Esophagus squamous epithelium (tissue), 5 donors: ENCODE results near the gene KAZN. TPM values are rescaled to one million over a fixed set of nuclear protein-coding genes. Genes with fewer than 3 reads are reported as not detected.

Source experiments
- DNase-seq: peaks from one replicate; lab custom pipeline; 2025; lab: John Stamatoyannopoulos, UW
- H3K27ac ChIP-seq, 4 donors: fragments of 200-600 bp; sonication (generic); one replicate each; pipeline ENCODE4 v1.5.1; 2016 to 2019; ENCODE audit warnings: mild to moderate bottlenecking in 1 of 4
- H3K27me3 ChIP-seq, 4 donors: fragments of 200-600 bp; sonication (generic); 1 replicate in 3 of 4; 2 replicates in 1 of 4; pipeline versions ENCODE4 v1.5.1 to v1.6.0; 2017 to 2021; ENCODE audit warnings: antibody characterized with exemption in 1 of 4
- H3K36me3 ChIP-seq, 3 donors: fragments of 200-600 bp; sonication (generic); one replicate each; pipeline ENCODE4 v1.5.1; 2016 to 2019
- H3K4me1 ChIP-seq, 3 donors: fragments of 200-600 bp; sonication (generic); one replicate each; pipeline ENCODE4 v1.5.1; 2017 to 2019
- H3K4me3 ChIP-seq, 4 donors: fragments of 200-600 bp; sonication (generic); 1 replicate in 3 of 4; 2 replicates in 1 of 4; pipeline ENCODE4 v1.5.1; 2016 to 2019; ENCODE audit warnings: mild to moderate bottlenecking in 2 of 4, moderate library complexity in 1 of 4
- H3K9me3 ChIP-seq, 3 donors: fragments of 200-600 bp; sonication (generic); one replicate each; pipeline ENCODE4 v1.5.1; 2016 to 2019
- POLR2A ChIP-seq, 4 donors: fragments of 450-650 bp; IDR thresholded peaks; one replicate each; pipeline ENCODE4 v1.6.1; 2017; ENCODE audit warnings: antibody characterized with exemption in 4 of 4, mild to moderate bottlenecking in 4 of 4, moderate library complexity in 3 of 4
- WGBS, 2 donors: methylation state at CpG; one replicate each; pipeline ENCODE4 v1.1.5; 2018; 5-methylcytosine and 5-hydroxymethylcytosine counted together
- intact Hi-C: fragments of 100-400 bp; cut with DNase I; formaldehyde crosslinking; loops from one replicate; pipeline ENCODE4 v1.15.0; 2022
- total RNA-seq, 4 donors: library from RNA; depleted of rRNA; stranded (reverse); fragments of >200 nt; gene quantifications; one replicate each; pipeline ENCODE4 v1.1.0, GENCODE V29; 2016
- TF ChIP-seq, protein P1 (sequence below), 6 experiments: fragments of 450-650 bp in 4 of 6; fragments of 200-600 bp in 2 of 6; sonication (generic) in 2 of 6; IDR thresholded peaks; one replicate each; pipeline ENCODE4 v1.5.1; 2016 to 2019; ENCODE audit warnings: antibody characterized with exemption in 6 of 6, mild to moderate bottlenecking in 4 of 6, moderate library complexity in 4 of 6
- donor health status: DM: yes; HTN: yes; CAD: no.

The KAZN gene
- total RNA-seq, 4 donors from 2014 or later, result 25.0 to 54.5 (median 30.8) TPM

GRCh38 chr1:14954930-14955329, 356.4 kb downstream of the KAZN start:
- Histone ChIP-seq H3K9me3 (peaks cover 0 to 8% (median 3%) of the 10 kb centered on the region in 3 donors), H3K36me3 (peaks cover 0 to 12% (median 0%) of the 10 kb centered on the region in 3 donors), H3K4me1 (peaks cover 21 to 65% (median 26%) of the 10 kb centered on the region in 3 donors), H3K27me3 (no peaks in the 10 kb centered on the region), H3K27ac (peak overlapping the region in 3 of 4 donors; percentile 46 to 79 (median 66)), H3K4me3 (no peak overlapping the region)
- intact Hi-C loops, result no loop called here
- 88 to 90% methylated on average over 7 to 8 of the region's 10 CpGs for WGBS, 2 donors
- TF ChIP-seq, protein P1, sequence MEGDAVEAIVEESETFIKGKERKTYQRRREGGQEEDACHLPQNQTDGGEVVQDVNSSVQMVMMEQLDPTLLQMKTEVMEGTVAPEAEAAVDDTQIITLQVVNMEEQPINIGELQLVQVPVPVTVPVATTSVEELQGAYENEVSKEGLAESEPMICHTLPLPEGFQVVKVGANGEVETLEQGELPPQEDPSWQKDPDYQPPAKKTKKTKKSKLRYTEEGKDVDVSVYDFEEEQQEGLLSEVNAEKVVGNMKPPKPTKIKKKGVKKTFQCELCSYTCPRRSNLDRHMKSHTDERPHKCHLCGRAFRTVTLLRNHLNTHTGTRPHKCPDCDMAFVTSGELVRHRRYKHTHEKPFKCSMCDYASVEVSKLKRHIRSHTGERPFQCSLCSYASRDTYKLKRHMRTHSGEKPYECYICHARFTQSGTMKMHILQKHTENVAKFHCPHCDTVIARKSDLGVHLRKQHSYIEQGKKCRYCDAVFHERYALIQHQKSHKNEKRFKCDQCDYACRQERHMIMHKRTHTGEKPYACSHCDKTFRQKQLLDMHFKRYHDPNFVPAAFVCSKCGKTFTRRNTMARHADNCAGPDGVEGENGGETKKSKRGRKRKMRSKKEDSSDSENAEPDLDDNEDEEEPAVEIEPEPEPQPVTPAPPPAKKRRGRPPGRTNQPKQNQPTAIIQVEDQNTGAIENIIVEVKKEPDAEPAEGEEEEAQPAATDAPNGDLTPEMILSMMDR (IDR thresholded peaks at IDR 0.05), result no peak
- no peak for TF ChIP-seq POLR2A (IDR thresholded peaks at IDR 0.05)
- DNase-seq, result no peak

DNA sequence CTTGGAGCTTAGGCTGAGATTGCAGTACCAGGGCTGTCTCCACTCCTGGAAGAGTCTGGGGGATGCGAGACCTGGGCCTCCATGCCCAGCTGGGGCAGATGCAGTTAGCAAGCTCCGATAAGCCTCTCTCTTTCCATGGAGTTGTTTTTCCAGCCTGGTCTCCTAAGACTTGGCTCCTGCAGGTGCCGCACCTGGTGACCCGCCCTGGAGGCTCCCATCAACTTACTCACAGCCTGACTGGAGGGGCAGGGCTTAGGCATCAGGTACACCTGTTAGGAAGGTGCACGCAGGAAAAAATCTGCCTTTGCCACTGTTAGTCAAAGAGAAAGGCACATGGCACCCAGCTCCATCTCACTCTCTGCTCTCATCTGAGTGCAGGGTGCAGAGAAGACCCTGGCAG, 356.9 kb downstream of the KAZN start:
- Histone ChIP-seq H3K27ac (peak overlapping the region; percentile 44 to 79 (median 56)), H3K27me3 (no peaks in the 10 kb centered on the region), H3K9me3 (peaks cover 0 to 8% (median 3%) of the 10 kb centered on the region in 3 donors), H3K4me3 (no peak overlapping the region), H3K4me1 (peaks cover 21 to 65% (median 26%) of the 10 kb centered on the region in 3 donors), H3K36me3 (peaks cover 0 to 14% (median 0%) of the 10 kb centered on the region in 3 donors)
- intact Hi-C loops, result no loop called here
- TF ChIP-seq, protein P1 (IDR thresholded peaks at IDR 0.05), result no peak
- no peak for TF ChIP-seq POLR2A (IDR thresholded peaks at IDR 0.05)
- DNase-seq, result no peak
- 40 to 80% methylated on average over 1 to 3 of the region's 5 CpGs for WGBS, 2 donors

DNA sequence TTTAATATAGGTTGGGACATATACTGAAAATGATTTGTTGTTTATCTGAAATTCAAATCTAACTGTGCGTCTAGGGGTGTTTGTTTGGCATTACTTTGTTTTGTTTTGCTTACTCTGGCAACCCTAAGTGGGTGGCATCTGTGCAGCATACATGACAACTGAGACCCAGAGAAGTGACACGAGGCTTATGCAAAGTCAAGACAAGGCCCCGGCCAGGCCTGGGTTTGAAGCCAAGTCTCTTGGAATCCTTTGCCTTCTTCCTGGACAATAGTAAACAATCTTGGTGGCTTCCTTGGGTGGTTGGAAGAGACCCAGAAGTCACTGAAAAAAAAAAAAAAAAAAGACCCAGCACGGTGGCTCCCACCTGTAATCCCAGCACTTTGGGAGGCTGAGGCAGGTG, 357.5 kb downstream of the KAZN start:
- DNase-seq, result no peak
- H3K27ac ChIP-seq, result peak overlapping the region in 3 of 4 donors; percentile 13 to 79 (median 44)
- WGBS, 2 donors, result 42 to 60% methylated on average over 4 of the region's 4 CpGs

GRCh38 chr1:14956579-14957195, 358.2 kb downstream of the KAZN start:
- Histone ChIP-seq H3K4me3 (no peak overlapping the region), H3K4me1 (peaks cover 21 to 65% (median 26%) of the 10 kb centered on the region in 3 donors), H3K9me3 (peaks cover 0 to 8% (median 3%) of the 10 kb centered on the region in 3 donors), H3K27ac (peak overlapping the region in 1 of 4 donors; percentile 13), H3K27me3 (no peaks in the 10 kb centered on the region), H3K36me3 (peaks cover 5 to 26% (median 10%) of the 10 kb centered on the region in 3 donors)
- no peak for DNase-seq
- intact Hi-C loops, result no loop called here
- WGBS, 2 donors, result 84 to 85% methylated on average over 10 of the region's 11 CpGs
- TF ChIP-seq, protein P1 (IDR thresholded peaks at IDR 0.05), result no peak
- TF ChIP-seq POLR2A (IDR thresholded peaks at IDR 0.05), result no peak

More for the DNA sequence above, 357.5 kb downstream of the KAZN start:
- peaks cover 0 to 8% (median 3%) of the 10 kb centered on the region in 3 donors for H3K9me3 ChIP-seq
- TF ChIP-seq, protein P1 (IDR thresholded peaks at IDR 0.05), result no peak
- no peak for TF ChIP-seq POLR2A (IDR thresholded peaks at IDR 0.05)
- H3K27me3 ChIP-seq, result no peaks in the 10 kb centered on the region
- H3K4me1 ChIP-seq, result peaks cover 21 to 65% (median 26%) of the 10 kb centered on the region in 3 donors
- intact Hi-C loops, result no loop called here
- no peak overlapping the region for H3K4me3 ChIP-seq
- peaks cover 3 to 19% (median 3%) of the 10 kb centered on the region in 3 donors for H3K36me3 ChIP-seq

- intact Hi-C loops, result no loop called here
- DNase-seq, result no peak
- TF ChIP-seq, protein P1 (IDR thresholded peaks at IDR 0.05), result no peak
- no peak for TF ChIP-seq POLR2A (IDR thresholded peaks at IDR 0.05)
- Histone ChIP-seq H3K9me3 (peaks cover 0 to 8% (median 3%) of the 10 kb centered on the region in 3 donors), H3K4me3 (no peak overlapping the region), H3K36me3 (peaks cover 5 to 35% (median 12%) of the 10 kb centered on the region in 3 donors), H3K27me3 (no peaks in the 10 kb centered on the region), H3K27ac (no peak overlapping the region), H3K4me1 (peaks cover 21 to 62% (median 26%) of the 10 kb centered on the region in 3 donors)
- 77 to 95% methylated on average over 15 to 22 of the region's 33 CpGs for WGBS, 2 donors
Measured at GRCh38 chr1:14957375-14958098, 359.1 kb downstream of the KAZN start.
